Motor neuron (in vitro differentiated cells): ENCODE data around the gene FGR. TPM values are rescaled to one million over a fixed set of nuclear protein-coding genes. Genes with fewer than 3 reads are reported as not detected.
A peak's percentile ranks its signal among the peaks of the same experiment; 100 is the strongest.

Experiments used
- ATAC-seq, 8 experiments: fragments of 200-7000 bp; cut with Tn5 transposase; replicated peaks in 6 of 8; 2 replicates each; pipeline ENCODE4 v1.8.0; 2021; ENCODE audit warnings: mild to moderate bottlenecking in 8 of 8, moderate library complexity in 8 of 8
- H3K27ac ChIP-seq, 2 donors: fragments of 250-450 bp; sonication (Bioruptor Pico); 2 replicates each; pipeline ENCODE4 v1.9.0; 2021; ENCODE audit warnings: antibody characterized with exemption in 2 of 2, mild to moderate bottlenecking in 2 of 2, moderate library complexity in 1 of 2
- H3K4me1 ChIP-seq, 2 donors: fragments of 250-450 bp; sonication (Bioruptor Pico); replicated peaks in 1 of 2; 2 replicates each; pipeline ENCODE4 v1.6.1; 2021; ENCODE audit warnings: antibody characterized with exemption in 2 of 2, mild to moderate bottlenecking in 2 of 2, moderate library complexity in 1 of 2
- H3K4me3 ChIP-seq, 5 donors: fragments of 250-450 bp; sonication (Bioruptor Pico); 2 replicates each; pipeline ENCODE4 v1.9.0; 2021; ENCODE audit warnings: antibody characterized with exemption in 5 of 5, mild to moderate bottlenecking in 5 of 5, moderate library complexity in 4 of 5
- WGBS, 10 experiments: fragments of 450-650 bp; shearing (Covaris generic); methylation state at CpG; one replicate each; pipeline ENCODE4 v1.0.0; 2022; 5-methylcytosine and 5-hydroxymethylcytosine counted together
- in situ Hi-C, 9 experiments: fragments of 400-800 bp; cut with MboI; loops; one replicate each; pipeline ENCODE4 v1.15.0; 2021; ENCODE audit warnings: low sequenced_read_pairs in 9 of 9, low pct_unique_long_range_greater_than_20kb in 2 of 9; ENCODE audit not compliant: unreplicated experiment in 9 of 9
- total RNA-seq, 8 experiments: library from RNA; unstranded; fragments of 300-600 nt; gene quantifications; 2 replicates each; pipeline versions ENCODE4 v1.2.3 to v1.2.4, GENCODE V29; 2022

The FGR gene
- total RNA-seq, 8 experiments from 2014 or later: 0.08 to 0.71 (median 0.18) TPM; not detected in 3

DNA sequence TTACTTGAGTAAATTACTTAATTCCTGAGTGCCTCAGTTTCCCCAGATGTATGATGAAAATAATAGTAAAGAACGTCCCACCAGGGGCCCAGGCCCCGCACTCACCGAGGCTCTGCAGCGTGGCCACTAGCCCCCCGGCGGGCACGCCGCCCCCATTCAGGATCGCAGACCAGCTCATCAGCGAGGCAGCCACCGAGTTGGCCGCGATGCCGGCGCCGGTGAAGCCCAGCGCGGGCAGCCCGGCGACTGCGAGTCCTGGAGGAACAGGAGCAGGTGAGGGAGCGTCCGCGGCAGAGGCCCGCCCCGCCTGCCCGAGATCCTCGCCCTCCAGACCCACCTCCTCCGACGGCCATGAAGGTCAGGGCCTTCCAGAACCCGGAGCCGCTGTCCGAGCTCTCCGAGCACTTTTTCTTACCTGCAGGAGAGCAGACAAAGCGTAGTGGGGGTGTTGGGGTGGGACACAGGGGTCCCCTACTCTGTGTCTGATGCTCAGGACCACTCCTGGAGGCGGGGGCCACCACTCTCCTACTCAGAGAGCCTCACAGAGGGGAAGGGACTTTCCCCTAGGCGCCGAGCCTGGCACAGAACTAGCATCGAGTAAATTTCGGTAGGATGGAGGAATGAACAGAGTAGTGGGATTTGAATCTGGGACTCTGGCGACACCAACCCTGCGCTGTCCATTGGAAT, 33.3 kb upstream of the FGR start:
- in situ Hi-C loops: loop anchor here in 3 of 9 experiments (10.0 to 25.0 kb wide), 3 partner anchors 53 to 373 kb away; partner anchors contain the start of gene TMEM222 (in 1 of the 3)
- 70 to 93% (median 80%) methylated on average over 2 to 26 of the region's 42 CpGs; no CpG with 5 or more reads in 5 of the 10 experiments for WGBS, 10 experiments
- no peak for ATAC-seq

DNA sequence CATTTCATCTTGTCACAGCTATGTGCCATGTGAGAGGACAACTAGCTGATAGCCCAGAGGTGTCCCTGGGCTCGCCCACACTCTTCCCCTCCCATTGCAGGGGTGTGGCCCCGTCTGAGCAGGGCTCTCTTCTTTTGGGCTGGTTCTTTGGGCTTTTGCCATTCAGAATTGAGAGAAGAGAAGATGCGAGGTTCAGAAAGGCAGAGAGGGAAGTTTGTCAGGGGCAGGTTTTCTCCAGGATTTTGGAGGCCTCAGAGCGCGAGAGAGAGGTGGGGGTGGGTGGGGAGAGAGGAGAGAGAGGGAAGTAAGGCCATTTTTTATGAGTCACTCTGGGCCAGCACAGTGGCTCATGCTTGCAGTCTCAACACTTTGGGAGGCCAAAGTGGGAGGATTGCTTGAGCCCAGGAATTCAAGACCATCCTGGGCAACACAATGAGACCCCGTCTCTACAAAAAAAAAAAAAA, 31.8 kb upstream of the FGR start:
- WGBS, 10 experiments: 0 to 71% (median 44%) methylated on average over 1 to 3 of the region's 6 CpGs; no CpG with 5 or more reads in 6 of the 10 experiments
- Histone ChIP-seq H3K4me1 (peaks cover 0 to 12% of the 10 kb centered on the region in 2 donors), H3K4me3 (no peak overlapping the region), H3K27ac (no peak overlapping the region)
- ATAC-seq: no peak
- in situ Hi-C loops: loop anchor here in 3 of 9 experiments (10.0 to 25.0 kb wide), 3 partner anchors 52 to 372 kb away; partner anchors contain the start of gene TMEM222 (in 1 of the 3)

More for the DNA sequence above, 33.3 kb upstream of the FGR start:
- Histone ChIP-seq H3K4me3 (no peak overlapping the region), H3K4me1 (peaks cover 0 to 7% of the 10 kb centered on the region in 2 donors), H3K27ac (no peak overlapping the region)

DNA sequence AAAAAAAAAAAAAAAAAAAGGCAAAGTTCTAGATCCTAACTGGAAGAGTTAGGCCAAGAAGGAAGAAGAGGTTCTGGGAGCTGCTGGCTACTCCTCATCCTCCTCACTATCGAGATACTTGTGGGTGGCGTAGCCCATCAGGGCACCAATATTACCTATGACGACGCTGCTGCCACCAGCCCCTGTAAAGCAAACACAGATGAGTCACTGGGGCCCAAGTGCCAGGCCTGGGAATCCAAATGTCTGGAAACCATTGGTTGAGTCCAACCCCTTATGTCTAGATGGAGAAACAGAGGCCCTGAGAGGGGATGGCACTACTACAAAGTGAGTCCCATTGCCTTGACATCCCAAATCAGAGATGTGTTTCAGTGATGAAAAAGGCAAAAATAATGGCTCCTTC, 31.3 kb upstream of the FGR start:
- no peak for ATAC-seq
- in situ Hi-C loops: loop anchor here in 3 of 9 experiments (10.0 to 25.0 kb wide), 3 partner anchors 51 to 371 kb away; partner anchors contain the start of gene TMEM222 (in 1 of the 3)
- Histone ChIP-seq H3K4me3 (no peak overlapping the region), H3K27ac (no peak overlapping the region), H3K4me1 (peaks cover 0 to 12% of the 10 kb centered on the region in 2 donors)
- WGBS, 10 experiments: 67 to 98% (median 85%) methylated on average over 3 to 4 of the region's 4 CpGs; no CpG with 5 or more reads in 6 of the 10 experiments

DNA sequence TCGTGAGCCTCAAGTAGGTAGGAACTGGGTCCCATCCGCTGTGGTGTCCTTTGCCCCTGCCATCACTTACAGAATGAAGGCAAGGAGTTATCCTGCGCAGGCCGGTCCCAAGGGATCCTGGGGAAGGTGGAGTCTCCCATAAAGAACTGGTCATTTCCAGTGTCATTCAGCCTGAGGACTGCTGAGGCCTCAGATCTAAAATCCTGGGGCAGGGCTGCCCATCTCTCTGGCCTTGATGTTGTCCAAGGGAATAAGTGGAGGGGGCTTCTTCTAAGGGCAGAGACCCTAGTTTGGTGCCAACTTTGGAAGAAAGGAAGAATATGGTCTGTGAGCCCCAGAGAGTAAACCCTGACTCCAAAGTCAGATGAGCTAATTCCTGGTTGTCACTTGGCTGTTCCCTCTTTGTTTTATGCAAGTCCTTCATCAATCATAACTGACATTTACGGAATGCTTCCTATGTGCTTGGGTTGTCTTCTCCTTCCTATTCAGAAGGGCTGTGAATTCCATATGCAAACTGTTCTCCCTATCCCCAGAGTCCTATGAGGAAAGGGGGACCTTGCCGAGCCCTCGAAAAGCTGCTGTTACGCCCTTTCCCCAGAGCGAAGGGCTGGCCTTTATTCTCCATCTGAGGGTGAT, 30.1 kb upstream of the FGR start:
- 60 to 100% (median 80%) methylated on average over 1 to 9 of the region's 9 CpGs; no CpG with 5 or more reads in 4 of the 10 experiments for WGBS, 10 experiments

DNA sequence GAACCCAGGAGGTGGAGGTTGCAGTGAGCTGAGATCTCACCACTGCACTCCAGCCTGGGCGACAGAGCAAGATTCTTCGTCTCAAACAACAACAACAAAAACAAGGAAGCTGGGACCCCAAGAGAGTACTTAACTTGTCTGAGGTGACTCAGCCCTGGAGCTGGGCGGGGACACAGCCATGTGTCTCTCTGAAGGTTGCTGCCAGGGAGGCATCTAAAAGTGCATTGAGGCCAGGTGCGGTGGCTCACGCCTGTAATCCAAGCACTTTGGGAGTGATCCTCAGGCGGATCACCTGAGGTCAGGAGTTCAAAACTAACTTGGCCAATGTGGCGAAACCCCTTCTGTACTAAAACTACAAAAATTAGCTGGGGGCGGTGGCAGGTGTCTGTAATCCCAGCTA, 29.3 kb upstream of the FGR start:
- Histone ChIP-seq H3K4me3 (no peak overlapping the region), H3K4me1 (peaks cover 0 to 10% of the 10 kb centered on the region in 2 donors), H3K27ac (no peak overlapping the region)
- ATAC-seq: peak in 1 of 8 experiments; percentile 1
- 43 to 92% (median 60%) methylated on average over 1 to 5 of the region's 8 CpGs; no CpG with 5 or more reads in 5 of the 10 experiments for WGBS, 10 experiments
- in situ Hi-C loops: loop anchor here in 4 of 9 experiments (5.0 to 25.0 kb wide), 4 partner anchors 49 to 369 kb away; partner anchors contain the start of gene TMEM222 (in 1 of the 4)

More for the DNA sequence above, 30.1 kb upstream of the FGR start:
- Histone ChIP-seq H3K4me3 (no peak overlapping the region), H3K4me1 (peaks cover 0 to 12% of the 10 kb centered on the region in 2 donors), H3K27ac (no peak overlapping the region)
- in situ Hi-C loops: loop anchor here in 3 of 9 experiments (10.0 to 25.0 kb wide), 3 partner anchors 50 to 370 kb away; partner anchors contain the start of gene TMEM222 (in 1 of the 3)
- ATAC-seq: no peak

DNA sequence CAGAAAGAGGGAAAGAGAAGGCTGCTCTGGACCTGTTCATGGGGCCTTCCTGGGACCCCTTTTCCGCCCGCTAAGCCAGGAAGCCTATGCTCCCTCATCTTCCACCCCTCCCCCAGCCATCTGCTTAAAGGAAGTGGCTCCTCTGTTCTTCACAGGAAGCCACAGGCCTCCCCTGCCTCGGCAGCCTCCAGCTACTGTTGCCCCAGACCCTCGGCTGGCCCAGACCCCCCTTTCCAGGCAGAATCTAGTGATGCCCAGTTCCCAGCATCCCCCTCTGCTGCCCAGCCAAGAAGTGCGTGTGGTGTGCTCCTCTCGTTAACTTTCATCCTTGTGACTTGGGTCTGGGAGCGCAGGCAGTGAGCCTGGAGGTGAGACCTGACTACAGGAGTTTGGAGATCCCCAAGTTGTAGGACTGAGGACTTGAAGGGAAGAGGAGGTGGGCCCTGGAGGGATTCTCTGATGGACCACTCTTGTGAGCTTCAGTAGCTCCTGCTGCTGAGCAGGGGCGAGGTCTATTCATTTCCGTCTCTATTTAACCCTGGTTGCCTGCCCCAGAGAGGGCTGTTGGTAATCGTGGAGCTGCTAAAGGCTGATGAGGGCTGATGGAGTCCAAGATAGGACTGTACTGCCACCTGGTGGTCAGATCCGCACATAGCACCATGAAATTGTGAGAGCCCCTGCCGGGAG, 27.9 kb upstream of the FGR start:
- Histone ChIP-seq H3K27ac (peak overlapping the region in 1 of 2 donors; percentile 56), H3K4me3 (no peak overlapping the region), H3K4me1 (peaks cover 0 to 13% of the 10 kb centered on the region in 2 donors)
- ATAC-seq: peak; percentile 14 to 78 (median 64)
- 0 to 100% (median 45%) methylated on average over 2 to 8 of the region's 12 CpGs; no CpG with 5 or more reads in 3 of the 10 experiments for WGBS, 10 experiments
- in situ Hi-C loops: loop anchor here in 4 of 9 experiments (5.0 to 25.0 kb wide), 4 partner anchors 48 to 368 kb away; partner anchors contain the start of gene TMEM222 (in 1 of the 4)

DNA sequence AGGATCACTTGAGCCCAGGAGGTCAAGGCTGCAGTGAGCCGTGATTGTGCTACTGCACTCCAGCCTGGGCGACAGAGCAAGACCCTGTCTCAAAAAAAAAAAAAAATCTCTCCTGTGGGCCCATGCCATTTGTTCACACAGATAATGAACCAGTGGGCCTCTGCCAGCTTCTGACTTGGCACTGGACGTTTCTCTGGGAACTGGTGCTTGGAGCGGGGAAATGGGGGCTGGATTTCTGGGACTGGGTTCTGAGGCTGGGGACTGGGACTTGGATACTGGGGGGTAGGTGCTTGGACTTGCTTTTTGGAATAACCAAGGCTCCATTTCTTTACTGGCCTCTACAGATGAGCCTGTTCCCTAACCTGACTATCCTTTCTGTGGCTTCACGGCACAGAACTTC, 27.3 kb upstream of the FGR start:
- H3K27ac ChIP-seq: no peak overlapping the region
- WGBS, 10 experiments: 67 to 100% (median 100%) methylated on average over 1 to 3 of the region's 5 CpGs; no CpG with 5 or more reads in 3 of the 10 experiments
- in situ Hi-C loops: loop anchor here in 4 of 9 experiments (5.0 to 25.0 kb wide), 4 partner anchors 47 to 367 kb away; partner anchors contain the start of gene TMEM222 (in 1 of the 4)
- peaks cover 0 to 13% of the 10 kb centered on the region in 2 donors for H3K4me1 ChIP-seq
- H3K4me3 ChIP-seq: no peak overlapping the region
- no peak for ATAC-seq

DNA sequence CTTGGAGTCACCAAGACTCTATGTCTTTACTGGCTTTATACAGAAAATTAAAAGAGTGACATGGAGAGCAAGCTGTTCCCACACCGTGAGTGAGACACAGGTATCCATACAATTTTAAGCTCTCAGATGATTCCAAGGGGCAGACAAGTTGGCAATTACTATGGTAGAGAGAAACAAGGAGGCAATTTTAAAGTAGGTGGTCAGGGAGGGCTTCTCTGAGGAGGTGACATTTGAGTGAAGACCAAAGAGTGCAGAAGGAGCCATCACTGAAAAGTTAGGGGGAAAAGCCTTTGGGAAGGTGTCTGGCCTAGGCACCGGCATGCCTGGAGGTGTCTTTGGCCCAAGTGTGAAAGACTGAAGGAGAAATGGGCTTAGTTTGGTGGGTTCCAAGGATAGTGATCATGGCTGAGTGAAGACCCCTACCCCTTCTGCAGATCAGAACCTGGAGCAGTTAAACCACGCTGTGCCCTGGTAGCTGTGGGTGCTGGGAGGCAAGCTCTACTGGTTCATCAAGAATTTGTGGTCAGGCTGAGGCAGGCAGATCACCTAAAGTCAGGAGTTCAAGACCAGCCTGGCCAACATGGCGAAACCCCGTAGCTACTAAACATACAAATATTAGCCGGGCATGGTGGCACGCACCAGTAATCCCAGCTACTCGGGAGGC, 26.6 kb upstream of the FGR start:
- no peak overlapping the region for H3K27ac ChIP-seq
- peaks cover 0 to 13% of the 10 kb centered on the region in 2 donors for H3K4me1 ChIP-seq
- H3K4me3 ChIP-seq: no peak overlapping the region
- in situ Hi-C loops: loop anchor here in 4 of 9 experiments (5.0 to 25.0 kb wide), 4 partner anchors 47 to 367 kb away; partner anchors contain the start of gene TMEM222 (in 1 of the 4)
- no peak for ATAC-seq
- WGBS, 10 experiments: 40 to 100% (median 90%) methylated on average over 1 to 7 of the region's 8 CpGs; no CpG with 5 or more reads in 1 of the 10 experiments

DNA sequence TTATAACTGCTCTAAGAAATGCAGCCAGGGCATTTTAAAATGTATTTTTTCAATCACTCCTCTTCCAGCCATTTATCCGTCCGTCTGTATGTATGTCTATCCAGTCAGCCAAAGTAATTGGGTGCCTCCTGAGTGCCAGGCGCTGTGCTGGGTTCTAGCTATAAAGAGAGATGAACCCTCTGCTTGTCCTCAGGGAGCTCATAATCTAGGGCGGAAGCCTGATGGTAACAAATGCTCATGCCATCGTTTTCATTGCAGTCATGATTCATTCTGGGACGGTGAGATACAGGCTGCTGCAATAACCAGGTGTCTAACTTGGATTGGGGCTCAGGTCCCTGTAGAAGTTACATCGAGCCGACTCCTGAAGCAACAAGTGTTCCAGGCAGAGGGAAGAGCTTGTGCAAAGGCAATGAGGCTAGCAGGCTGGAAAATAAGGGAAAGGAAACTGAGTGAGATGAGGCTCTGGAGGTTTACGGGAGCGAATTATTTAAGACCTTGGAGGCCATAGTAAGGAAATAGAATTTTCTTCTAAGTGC, 25.4 kb upstream of the FGR start:
- H3K4me3 ChIP-seq: peak overlapping the region; percentile 27 to 47 (median 39)
- in situ Hi-C loops: loop anchor here in 4 of 9 experiments (5.0 to 25.0 kb wide), 4 partner anchors 46 to 366 kb away; partner anchors contain the start of gene TMEM222 (in 1 of the 4)
- WGBS, 10 experiments: 20 to 92% (median 81%) methylated on average over 2 to 10 of the region's 10 CpGs
- H3K4me1 ChIP-seq: peaks cover 7 to 21% of the 10 kb centered on the region in 2 donors
- ATAC-seq: no peak
- no peak overlapping the region for H3K27ac ChIP-seq

DNA sequence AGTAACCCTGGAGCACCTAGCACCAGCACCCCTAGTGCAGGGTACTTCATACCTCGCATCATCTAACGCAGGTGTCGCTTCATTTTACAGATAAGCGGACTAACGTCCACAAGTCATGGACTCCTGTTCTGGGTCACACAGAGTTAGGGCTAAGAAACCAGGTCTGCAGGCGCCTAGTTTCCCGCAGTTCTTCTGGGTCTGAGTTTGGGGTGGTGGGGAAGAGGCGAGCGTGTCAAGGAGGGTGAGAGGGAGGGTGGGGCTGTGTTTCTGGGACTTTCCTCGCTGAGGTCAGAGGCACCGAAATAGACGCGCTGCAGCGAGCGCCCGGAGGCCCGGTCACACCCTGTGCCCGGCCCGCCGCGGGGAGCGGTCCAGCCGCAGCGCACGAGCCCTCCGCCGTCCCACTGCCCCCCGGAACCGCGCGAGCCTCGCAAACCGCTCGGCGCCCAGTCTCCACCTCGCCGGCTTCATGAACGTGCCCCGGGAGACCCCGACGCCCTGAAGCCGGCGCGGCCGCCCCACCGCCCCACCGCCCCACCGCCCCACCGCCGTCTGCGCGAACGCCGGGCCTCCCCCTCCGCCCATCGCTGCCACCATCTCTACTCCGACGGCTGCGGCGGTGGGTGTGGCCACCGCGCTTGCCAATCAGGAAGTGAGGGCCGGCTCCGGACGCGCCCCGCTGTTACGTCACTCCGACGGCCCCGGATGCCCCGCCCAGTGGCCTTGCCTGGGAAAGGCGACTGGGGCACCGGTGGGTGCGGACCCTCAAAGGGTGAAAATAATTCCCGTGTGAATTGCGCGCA, 24.7 kb upstream of the FGR start:
- Histone ChIP-seq H3K4me3 (peak overlapping the region; percentile 27 to 47 (median 39)), H3K4me1 (peaks cover 14 to 25% of the 10 kb centered on the region in 2 donors), H3K27ac (no peak overlapping the region)
- ATAC-seq: peak; percentile 63 to 92 (median 74)
- in situ Hi-C loops: loop anchor here in 4 of 9 experiments (5.0 to 25.0 kb wide), 4 partner anchors 45 to 365 kb away; partner anchors contain the start of gene TMEM222 (in 1 of the 4)
- WGBS, 10 experiments: 0 to 80% (median 15%) methylated on average over 1 to 20 of the region's 78 CpGs; no CpG with 5 or more reads in 4 of the 10 experiments
